Duodenal mucosa (tissue), 2 donors: ENCODE measurements around the gene SH2D7.

Experiments
- H3K27ac ChIP-seq: one replicate; pipeline ENCODE4 v1.7.0; 2013; ENCODE audit warnings: low read depth, low read length
- H3K27me3 ChIP-seq, 2 donors: one replicate each; pipeline ENCODE4 v1.7.0; 2013; ENCODE audit warnings: low read length in 2 of 2, control low read depth in 1 of 2; ENCODE audit not compliant: insufficient read depth in 2 of 2, control insufficient read depth in 1 of 2
- H3K36me3 ChIP-seq, 2 donors: one replicate each; pipeline ENCODE4 v1.7.0; 2013; ENCODE audit warnings: low read length in 2 of 2, control low read depth in 1 of 2; ENCODE audit not compliant: insufficient read depth in 2 of 2, control insufficient read depth in 1 of 2
- H3K4me1 ChIP-seq, 2 donors: one replicate each; pipeline ENCODE4 v1.7.0; 2013; ENCODE audit warnings: low read length in 2 of 2, control low read depth in 1 of 2; ENCODE audit not compliant: insufficient read depth in 2 of 2, control insufficient read depth in 1 of 2
- H3K4me3 ChIP-seq, 2 donors: one replicate each; pipeline ENCODE4 v1.7.0; 2013; ENCODE audit warnings: low read length in 2 of 2, low read depth in 1 of 2
- H3K9ac ChIP-seq, 2 donors: one replicate each; pipeline ENCODE4 v1.7.0; 2013; ENCODE audit warnings: low read length in 2 of 2, low read depth in 1 of 2
- H3K9me3 ChIP-seq, 2 donors: one replicate each; pipeline ENCODE4 v1.7.0; 2013; ENCODE audit warnings: low read length in 2 of 2, control low read depth in 1 of 2; ENCODE audit not compliant: control insufficient read depth in 1 of 2

Gene SH2D7

DNA sequence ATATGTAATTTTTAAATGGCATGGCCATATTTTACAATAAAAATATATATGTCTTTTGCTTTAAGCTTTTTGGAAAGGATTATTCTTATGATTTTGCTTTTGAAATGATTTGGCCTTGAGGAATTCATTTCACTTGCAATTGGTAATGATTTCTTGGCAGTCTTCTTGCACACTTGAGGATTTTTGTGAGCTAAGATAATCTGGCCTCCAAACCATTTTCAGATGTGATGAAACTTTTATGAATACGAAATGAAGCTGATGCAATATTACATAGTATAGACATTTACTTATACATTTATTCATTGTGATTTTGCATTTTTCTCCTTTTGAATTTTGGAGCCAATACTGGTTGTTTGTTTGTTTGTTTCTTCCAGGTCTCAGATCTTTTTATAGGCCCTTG is 6.4 kb upstream of the SH2D7 start:
- H3K4me1 ChIP-seq, result peaks cover 25 to 40% of the 10 kb centered on the region in 2 donors
- no peak overlapping the region for H3K9ac ChIP-seq
- no peak overlapping the region for H3K27ac ChIP-seq
- no peaks in the 10 kb centered on the region for H3K36me3 ChIP-seq
- H3K9me3 ChIP-seq, result no peaks in the 10 kb centered on the region
- no peaks in the 10 kb centered on the region for H3K27me3 ChIP-seq
- no peak overlapping the region for H3K4me3 ChIP-seq

- no peaks in the 10 kb centered on the region for H3K27me3 ChIP-seq
- H3K27ac ChIP-seq, result no peak overlapping the region
- no peak overlapping the region for H3K4me3 ChIP-seq
- no peak overlapping the region for H3K9ac ChIP-seq
- H3K4me1 ChIP-seq, result peaks cover 27 to 46% of the 10 kb centered on the region in 2 donors
- H3K36me3 ChIP-seq, result no peaks in the 10 kb centered on the region
- no peaks in the 10 kb centered on the region for H3K9me3 ChIP-seq
Measured at GRCh38 chr15:78087951-78088772, 4.2 kb upstream of the SH2D7 start.

GRCh38 chr15:78088773-78089080 is 3.6 kb upstream of the SH2D7 start:
- H3K4me3 ChIP-seq, result no peak overlapping the region
- no peak overlapping the region for H3K27ac ChIP-seq
- no peak overlapping the region for H3K9ac ChIP-seq
- H3K9me3 ChIP-seq, result no peaks in the 10 kb centered on the region
- peaks cover 25 to 48% of the 10 kb centered on the region in 2 donors for H3K4me1 ChIP-seq
- H3K36me3 ChIP-seq, result no peaks in the 10 kb centered on the region
- H3K27me3 ChIP-seq, result no peaks in the 10 kb centered on the region

DNA sequence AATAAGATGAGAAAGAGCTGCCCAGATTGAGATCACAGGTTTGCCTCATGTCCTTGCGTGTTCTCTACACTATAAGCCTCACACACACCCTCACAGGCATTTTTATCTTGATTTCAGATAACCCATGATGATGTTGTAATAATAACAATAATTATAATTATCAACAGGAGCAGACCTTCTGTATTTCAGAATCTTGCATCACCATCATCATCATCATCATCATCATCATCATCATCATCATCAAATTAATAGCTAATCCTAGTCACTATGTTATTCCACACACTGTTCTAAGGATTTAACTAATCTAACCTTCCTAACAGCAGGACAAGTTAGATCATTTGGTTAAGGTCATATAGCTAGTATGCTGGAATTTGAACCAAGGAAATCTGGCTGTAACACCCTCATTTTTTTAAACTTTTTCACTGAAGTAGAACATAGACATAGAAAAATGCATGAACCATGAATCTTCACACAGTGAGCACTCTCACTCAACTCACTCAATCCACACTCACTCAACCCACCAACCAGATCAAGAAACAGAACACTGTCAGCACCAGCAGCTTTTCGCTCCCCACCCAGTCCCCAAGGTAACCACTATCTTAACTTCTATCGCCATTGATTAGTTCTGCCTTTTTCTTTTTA is 1.8 kb upstream of the SH2D7 start:
- no peaks in the 10 kb centered on the region for H3K27me3 ChIP-seq
- H3K9ac ChIP-seq, result no peak overlapping the region
- no peak overlapping the region for H3K4me3 ChIP-seq
- no peaks in the 10 kb centered on the region for H3K9me3 ChIP-seq
- no peak overlapping the region for H3K27ac ChIP-seq
- no peaks in the 10 kb centered on the region for H3K36me3 ChIP-seq
- H3K4me1 ChIP-seq, result peaks cover 23 to 38% of the 10 kb centered on the region in 2 donors

- H3K4me3 ChIP-seq, result no peak overlapping the region
- H3K9ac ChIP-seq, result no peak overlapping the region
- H3K9me3 ChIP-seq, result no peaks in the 10 kb centered on the region
- peaks cover 19 to 30% of the 10 kb centered on the region in 2 donors for H3K4me1 ChIP-seq
- H3K36me3 ChIP-seq, result no peaks in the 10 kb centered on the region
- H3K27me3 ChIP-seq, result no peaks in the 10 kb centered on the region
- H3K27ac ChIP-seq, result no peak overlapping the region
Measured at GRCh38 chr15:78093242-78094020, 1.1 kb downstream of the SH2D7 start.

DNA sequence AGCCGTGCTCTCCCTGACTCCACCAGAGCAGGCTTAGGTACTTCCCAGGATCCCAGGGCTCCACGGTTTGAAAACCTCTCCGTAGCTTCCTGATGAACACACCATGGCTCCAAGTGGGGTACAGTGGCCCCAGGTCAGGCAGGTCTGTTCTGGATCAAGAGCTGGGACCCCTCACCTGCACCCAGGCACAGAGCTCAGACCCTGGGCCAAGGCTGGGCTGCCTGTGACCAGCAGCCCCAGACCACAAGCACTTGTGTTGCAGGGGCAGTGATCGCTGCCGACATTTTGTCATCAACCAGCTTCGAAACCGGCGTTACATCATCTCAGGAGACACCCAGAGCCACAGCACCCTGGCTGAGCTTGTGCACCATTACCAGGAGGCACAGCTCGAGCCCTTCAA is 5.3 kb downstream of the SH2D7 start:
- Histone ChIP-seq H3K27me3 (no peaks in the 10 kb centered on the region), H3K9ac (no peak overlapping the region), H3K4me3 (no peak overlapping the region), H3K36me3 (no peaks in the 10 kb centered on the region), H3K9me3 (no peaks in the 10 kb centered on the region), H3K27ac (no peak overlapping the region), H3K4me1 (peaks cover 10 to 12% of the 10 kb centered on the region in 2 donors)

- peaks cover 6 to 13% of the 10 kb centered on the region in 2 donors for H3K4me1 ChIP-seq
- H3K4me3 ChIP-seq, result no peak overlapping the region
- H3K27me3 ChIP-seq, result no peaks in the 10 kb centered on the region
- no peaks in the 10 kb centered on the region for H3K9me3 ChIP-seq
- no peak overlapping the region for H3K9ac ChIP-seq
- H3K27ac ChIP-seq, result no peak overlapping the region
- no peaks in the 10 kb centered on the region for H3K36me3 ChIP-seq
Measured at GRCh38 chr15:78098131-78098755, 5.9 kb downstream of the SH2D7 start.

- Histone ChIP-seq H3K4me3 (no peak overlapping the region), H3K27ac (no peak overlapping the region), H3K4me1 (peaks cover 16 to 29% of the 10 kb centered on the region in 2 donors), H3K9me3 (no peaks in the 10 kb centered on the region), H3K27me3 (no peaks in the 10 kb centered on the region), H3K9ac (no peak overlapping the region), H3K36me3 (no peaks in the 10 kb centered on the region)
Measured at GRCh38 chr15:78100886-78101285, 8.5 kb downstream of the SH2D7 start.

DNA sequence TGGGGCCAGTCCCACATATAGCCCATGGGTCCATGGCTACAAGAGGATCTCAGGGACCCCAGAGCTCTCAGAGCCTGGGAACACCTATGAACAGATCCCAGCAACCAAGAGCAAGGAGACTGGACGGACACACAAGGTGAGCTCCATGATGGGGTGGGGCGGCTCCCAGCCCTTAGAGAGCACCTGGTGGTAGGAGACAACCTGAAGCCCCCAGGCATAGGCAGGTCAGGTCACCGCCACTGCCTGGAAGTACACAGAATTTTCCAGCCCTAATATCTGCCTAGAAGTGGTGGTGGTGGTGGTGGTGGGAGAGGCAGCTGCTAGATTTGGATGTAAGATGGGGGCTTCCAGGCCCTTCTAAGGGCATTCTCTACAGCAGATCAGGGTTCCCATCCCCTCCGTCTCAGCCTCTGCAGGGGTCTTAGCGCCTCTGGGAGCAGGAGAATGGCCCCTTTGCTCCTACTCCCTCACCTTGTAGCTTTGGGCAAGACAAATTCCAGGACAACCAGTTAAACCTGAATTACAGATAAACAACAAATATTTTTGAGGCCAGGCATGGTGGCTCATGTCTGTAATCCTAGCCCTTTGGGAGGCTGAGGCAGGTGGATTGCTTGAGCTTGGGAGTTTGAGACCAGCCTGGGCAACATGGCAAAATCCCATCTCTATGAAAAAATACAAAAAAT is 9.2 kb downstream of the SH2D7 start:
- Histone ChIP-seq H3K9ac (no peak overlapping the region), H3K27ac (no peak overlapping the region), H3K4me3 (no peak overlapping the region)

More for the DNA sequence above, 9.2 kb downstream of the SH2D7 start:
- H3K4me1 ChIP-seq, result peaks cover 21 to 31% of the 10 kb centered on the region in 2 donors
- no peaks in the 10 kb centered on the region for H3K36me3 ChIP-seq
- no peaks in the 10 kb centered on the region for H3K27me3 ChIP-seq
- no peaks in the 10 kb centered on the region for H3K9me3 ChIP-seq
